ENCODE results near the gene MSS51.

The MSS51 gene

GRCh38 chr10:73433538-73433867 lies at the start of gene MSS51:
TSS of gene MSS51 (minus strand) at chr10:73433561. CDS start at chr10:73428284, 5,277 bp downstream.
- DNase-seq: no peak

GRCh38 chr10:73480158-73480557 lies 46.8 kb upstream of the MSS51 start:
- no peak for DNase-seq

- DNase-seq: no peak
Measured at GRCh38 chr10:73478636-73479035, 45.3 kb upstream of the MSS51 start.

GRCh38 chr10:73471226-73471625 lies 37.9 kb upstream of the MSS51 start:
- DNase-seq: no peak

- DNase-seq: no peak
Measured at GRCh38 chr10:73469579-73469978, 36.2 kb upstream of the MSS51 start.

- DNase-seq: no peak
Measured at GRCh38 chr10:73467206-73467605, 33.8 kb upstream of the MSS51 start.

- no peak for DNase-seq
Measured at GRCh38 chr10:73465978-73466726, 32.8 kb upstream of the MSS51 start.

- no peak for DNase-seq
Measured at GRCh38 chr10:73460897-73461296, 27.5 kb upstream of the MSS51 start.

- DNase-seq: no peak
Measured at GRCh38 chr10:73459683-73460314, 26.4 kb upstream of the MSS51 start.

- no peak for DNase-seq
Measured at GRCh38 chr10:73456187-73456890, 23.0 kb upstream of the MSS51 start.

- DNase-seq: no peak
Measured at GRCh38 chr10:73449113-73449512, 15.8 kb upstream of the MSS51 start.

- DNase-seq: no peak
Measured at GRCh38 chr10:73448384-73448783, 15.0 kb upstream of the MSS51 start.

- no peak for DNase-seq
Measured at GRCh38 chr10:73446926-73447325, 13.6 kb upstream of the MSS51 start.

GRCh38 chr10:73444457-73444856 lies 11.1 kb upstream of the MSS51 start:
- DNase-seq: no peak

GRCh38 chr10:73439605-73440312 lies 6.4 kb upstream of the MSS51 start:
- DNase-seq: no peak

- DNase-seq: no peak
Measured at GRCh38 chr10:73439055-73439454, 5.7 kb upstream of the MSS51 start.

GRCh38 chr10:73432646-73433537 lies 469 bp downstream of the MSS51 start:
- DNase-seq: no peak

GRCh38 chr10:73426318-73426717 lies 7.0 kb downstream of the MSS51 start:
- no peak for DNase-seq

GRCh38 chr10:73424478-73424877 lies 8.9 kb downstream of the MSS51 start:
- DNase-seq: no peak

GRCh38 chr10:73423309-73423708 lies 10.1 kb downstream of the MSS51 start:
- DNase-seq: no peak

GRCh38 chr10:73416571-73416970 lies 16.8 kb downstream of the MSS51 start:
- no peak for DNase-seq
